HG03045 (cell line): Measurements from ENCODE around the gene CCDC97.

ENCODE experiments used
- ATAC-seq: cut with Tn5 transposase; IDR thresholded peaks from one replicate; pipeline ENCODE4 v1.9.1; 2021; ENCODE audit warnings: mild to moderate bottlenecking, moderate library complexity; ENCODE audit not compliant: unreplicated experiment

The CCDC97 gene

DNA sequence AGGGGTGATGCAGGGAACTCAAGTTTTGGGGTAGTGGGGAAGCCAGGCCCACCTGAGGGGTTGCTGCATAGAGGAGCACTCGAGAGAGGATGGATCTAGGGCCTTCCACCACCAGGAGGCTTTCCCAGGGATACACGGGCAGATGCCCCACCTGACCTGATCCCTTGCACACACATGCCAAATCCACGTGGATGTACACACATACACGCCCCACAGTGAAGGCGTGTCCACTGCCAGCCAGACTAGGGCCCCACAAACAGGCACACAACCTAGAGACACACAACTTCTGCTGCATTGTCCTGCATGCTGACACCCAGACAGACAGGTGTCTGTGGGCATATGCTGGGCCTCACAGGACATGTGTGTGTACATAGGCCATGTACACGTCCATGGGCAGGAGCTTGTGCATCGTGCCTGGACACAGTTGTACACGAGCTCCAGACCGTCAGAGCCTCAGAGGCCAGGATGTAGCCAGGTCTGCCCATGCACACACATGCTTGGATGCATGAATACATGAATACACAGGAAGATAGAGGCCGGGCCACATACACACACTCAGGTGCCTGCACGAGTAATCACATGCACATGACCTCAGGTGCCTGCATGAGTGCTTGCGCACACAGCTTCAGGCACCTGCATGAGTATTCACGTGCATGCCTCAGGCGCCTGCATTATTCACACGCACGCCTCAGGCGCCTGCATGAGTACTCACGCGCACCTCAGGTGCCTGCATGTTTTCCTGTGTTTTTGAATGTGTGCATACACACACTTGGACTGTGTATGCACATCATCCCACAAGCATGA, 8.9 kb downstream of the CCDC97 start:
- ATAC-seq, result no peak

DNA sequence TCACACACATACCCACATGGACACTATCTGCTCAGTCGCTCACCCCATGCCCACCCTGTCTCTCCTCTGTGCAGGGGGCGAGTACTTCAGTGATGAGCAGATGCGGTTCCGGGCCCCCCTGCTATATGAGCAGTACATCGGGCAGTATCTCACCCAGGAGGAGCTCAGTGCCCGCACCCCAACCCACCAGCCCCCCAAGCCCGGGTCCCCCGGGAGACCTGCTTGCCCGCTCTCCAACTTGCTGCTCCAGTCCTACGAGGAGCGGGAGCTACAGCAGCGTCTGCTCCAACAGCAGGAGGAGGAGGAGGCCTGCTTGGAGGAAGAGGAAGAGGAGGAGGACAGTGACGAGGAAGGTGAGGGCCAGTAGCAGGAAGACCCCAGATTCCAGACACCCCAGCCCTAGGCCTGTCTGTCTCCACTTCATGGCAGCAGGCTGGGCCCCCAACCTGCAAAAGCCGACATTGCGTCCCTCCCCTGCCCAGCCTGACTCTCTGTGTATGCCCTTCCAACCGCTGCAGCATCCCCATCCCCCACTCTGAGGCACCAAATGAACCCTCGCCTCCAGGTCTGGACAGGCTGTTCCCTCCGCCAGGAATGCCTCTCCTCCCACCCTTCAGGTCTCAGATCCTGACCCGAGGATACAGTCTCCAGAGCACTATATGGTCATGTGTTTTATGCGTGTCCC, 9.7 kb downstream of the CCDC97 start:
- ATAC-seq, result no peak

DNA sequence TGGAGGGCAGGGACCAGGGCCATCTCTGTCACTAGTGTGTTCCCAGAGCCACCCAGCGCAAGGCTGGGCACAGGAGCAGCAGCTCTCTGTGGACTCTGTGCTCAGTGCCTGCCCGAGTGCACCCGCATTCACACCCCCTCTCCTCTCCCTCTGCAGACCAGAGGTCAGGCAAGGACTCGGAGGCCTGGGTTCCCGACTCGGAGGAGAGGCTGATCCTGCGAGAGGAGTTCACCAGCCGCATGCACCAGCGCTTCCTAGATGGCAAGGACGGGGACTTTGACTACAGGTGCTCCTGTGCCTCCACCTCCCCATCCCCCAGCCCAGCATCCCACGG, 10.2 kb downstream of the CCDC97 start:
- ATAC-seq, result no peak

DNA sequence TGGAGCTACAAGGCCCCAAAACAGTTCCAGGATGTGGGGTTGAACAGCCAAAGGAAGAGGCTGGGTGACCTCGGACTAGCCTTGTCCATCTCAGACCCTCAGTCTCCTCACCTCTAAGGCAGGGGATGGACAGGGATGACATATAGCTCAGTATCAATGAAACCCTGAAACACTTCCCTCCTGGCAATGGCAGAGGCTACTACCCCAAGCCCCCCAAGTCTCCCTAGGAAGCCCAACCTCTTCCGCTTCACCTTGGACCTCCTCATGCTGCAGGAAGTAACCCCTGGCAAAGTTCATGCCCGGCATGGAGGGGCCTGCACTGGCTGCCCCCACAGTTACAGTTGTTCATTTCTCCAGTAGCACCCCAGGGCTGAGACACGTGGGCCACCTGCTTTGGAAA, 10.6 kb downstream of the CCDC97 start:
- ATAC-seq, result no peak

GRCh38 chr19:41321204-41321599, 11.2 kb downstream of the CCDC97 start:
- ATAC-seq, result no peak

DNA sequence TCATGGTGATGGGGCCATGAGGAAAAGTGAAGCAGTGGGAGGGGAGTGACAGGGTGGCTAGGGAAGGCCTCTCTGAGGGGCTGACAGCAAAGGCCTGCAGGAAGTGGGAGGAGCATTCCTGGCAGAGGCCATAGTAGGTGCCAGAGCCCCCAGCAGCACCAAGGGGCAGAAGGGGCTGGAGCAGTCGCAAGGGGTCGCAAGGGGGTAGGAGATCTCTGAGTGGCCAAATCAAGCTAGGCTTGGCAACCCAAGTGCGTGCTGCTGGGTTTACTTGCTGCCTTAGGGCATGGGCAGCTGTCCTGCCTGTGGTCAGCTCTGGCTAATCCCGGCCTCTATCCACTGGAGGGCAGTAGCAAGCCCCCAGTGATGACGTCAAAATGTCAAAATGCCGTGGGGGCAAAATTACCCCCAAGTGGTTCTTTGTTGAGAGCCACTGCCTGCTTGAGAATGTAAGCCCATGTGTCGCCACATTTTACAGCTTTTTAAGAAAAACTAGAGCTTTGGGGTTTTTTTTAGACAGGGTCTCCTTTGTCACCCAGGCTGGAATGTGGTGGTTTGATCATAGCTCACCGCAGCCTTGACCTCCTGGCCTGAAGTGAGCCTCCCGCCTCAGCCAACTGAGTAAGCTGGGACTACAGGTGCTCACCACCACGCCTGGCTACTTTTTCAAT, 11.8 kb downstream of the CCDC97 start:
- ATAC-seq, result no peak

GRCh38 chr19:41322451-41322850, 12.5 kb downstream of the CCDC97 start:
- ATAC-seq, result no peak

- no peak for ATAC-seq
Measured at GRCh38 chr19:41323023-41323422, 13.1 kb downstream of the CCDC97 start.

DNA sequence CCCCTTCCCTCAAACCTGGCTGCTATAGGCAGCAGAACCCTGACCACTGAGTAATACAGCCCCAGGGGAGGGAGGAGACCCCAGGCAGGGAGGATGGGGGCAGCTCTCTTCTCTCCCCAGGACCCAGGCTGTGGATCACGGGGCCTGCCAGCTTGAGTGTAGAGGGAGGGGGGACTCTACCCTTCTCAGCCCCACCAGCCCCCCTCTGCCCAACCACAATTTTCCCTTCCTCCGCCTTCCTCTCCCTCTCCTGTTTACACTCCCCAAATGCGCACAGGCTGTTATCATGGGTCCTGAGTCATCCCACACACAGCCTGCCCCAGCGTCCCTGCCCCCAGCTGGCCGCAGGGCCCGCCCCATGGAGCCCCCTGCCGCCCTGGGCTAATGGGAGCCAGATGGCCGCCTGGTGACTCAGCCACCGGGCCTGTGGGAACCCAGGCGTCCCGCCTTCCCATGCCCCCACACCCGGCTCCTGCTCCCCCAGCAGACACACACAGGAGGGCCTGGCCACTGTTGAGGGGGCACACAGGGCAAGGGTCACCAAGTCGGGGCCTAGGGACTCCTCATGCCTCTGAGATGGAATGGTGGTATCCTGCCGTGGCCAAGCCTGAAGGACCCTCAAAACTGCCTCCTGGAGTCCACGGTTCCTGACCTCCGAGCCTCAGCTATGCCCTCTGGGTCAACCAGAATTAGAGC, 13.6 kb downstream of the CCDC97 start:
- ATAC-seq, result no peak

DNA sequence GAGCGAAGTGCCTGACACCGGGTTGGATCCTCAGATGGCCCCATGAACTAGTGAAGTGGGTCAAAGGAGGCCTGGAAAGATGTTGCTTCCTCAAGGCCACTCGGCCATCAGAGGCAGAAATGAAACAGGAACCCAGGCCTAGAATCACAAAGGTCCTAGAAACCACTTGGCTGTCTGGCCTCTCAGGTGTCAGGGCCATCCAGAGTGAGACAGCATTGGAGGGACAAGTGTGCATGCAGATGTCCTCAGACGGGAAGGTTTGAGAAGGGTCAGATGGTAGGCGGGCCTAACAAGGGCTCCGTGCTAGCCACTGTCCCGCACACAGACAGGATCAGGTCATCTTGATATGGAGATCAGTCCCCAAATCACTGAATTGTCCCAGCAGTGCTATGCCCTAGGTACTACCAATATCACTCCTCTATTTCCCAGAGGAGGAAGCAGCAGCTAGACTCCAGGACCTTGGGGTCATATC, 14.3 kb downstream of the CCDC97 start:
- ATAC-seq, result no peak

DNA sequence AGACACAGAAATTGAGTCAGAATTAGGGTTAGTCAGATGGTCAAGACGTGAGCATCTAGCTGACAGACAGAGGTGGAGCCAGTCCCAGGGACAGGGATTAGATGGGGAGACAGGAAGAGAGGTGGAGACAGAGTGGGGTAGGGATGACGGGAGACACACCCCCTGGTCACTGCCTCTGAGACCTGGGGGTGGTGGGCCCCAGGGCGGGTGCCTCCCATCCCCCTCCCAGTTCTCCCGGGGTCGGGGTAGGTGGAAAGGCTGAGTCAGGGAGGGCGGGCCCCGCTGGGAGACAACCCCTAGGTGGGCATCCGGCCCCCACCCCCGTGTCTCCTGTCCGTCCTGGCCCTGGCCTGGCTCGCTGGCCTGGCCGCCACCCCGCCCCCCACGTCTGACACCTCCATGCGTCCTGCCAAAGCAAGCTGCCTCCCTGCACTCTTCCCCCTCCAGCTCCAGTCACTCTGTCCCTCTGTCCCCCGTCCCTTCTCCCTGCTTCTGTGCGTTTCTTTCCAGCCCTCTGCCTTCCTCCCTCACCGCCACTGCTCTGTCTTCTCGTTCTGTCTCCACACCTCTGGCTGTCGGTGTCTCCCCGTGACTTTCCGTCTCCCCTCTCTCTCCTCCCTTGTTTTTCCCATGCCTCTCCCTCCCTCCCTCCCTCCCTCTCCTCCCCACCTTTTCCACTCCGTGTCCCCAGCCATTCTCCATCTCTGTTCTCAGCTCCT, 15.1 kb downstream of the CCDC97 start:
- no peak for ATAC-seq

- no peak for ATAC-seq
Measured at GRCh38 chr19:41325640-41325946, 15.6 kb downstream of the CCDC97 start.

- ATAC-seq, result no peak
Measured at GRCh38 chr19:41325947-41326706, 16.2 kb downstream of the CCDC97 start.

DNA sequence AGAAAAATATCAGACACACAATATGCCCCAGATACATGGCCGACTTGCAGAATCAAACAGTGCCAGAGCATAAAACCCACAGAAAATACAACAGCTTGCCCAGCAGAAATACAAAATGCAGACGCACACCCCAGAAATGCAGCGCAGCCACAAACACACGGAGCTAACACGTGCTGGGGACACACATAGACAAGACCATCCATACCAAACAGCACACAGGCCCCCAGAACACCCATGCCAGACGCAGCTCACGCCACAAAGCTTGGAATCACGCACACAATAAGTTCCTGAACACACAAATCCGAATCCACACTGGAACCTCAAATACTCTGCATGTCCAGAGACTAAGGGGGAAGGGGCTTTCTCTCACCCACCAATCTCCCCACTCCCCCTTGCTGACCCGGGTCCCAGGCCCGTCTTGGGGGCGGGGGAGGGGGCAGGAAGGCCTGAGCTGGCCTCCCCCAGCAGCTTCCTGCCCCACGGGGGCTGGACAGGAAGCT, 17.2 kb downstream of the CCDC97 start:
- peak; percentile 2 for ATAC-seq

GRCh38 chr19:41327576-41328156, 17.7 kb downstream of the CCDC97 start:
- peak; percentile 62 for ATAC-seq

DNA sequence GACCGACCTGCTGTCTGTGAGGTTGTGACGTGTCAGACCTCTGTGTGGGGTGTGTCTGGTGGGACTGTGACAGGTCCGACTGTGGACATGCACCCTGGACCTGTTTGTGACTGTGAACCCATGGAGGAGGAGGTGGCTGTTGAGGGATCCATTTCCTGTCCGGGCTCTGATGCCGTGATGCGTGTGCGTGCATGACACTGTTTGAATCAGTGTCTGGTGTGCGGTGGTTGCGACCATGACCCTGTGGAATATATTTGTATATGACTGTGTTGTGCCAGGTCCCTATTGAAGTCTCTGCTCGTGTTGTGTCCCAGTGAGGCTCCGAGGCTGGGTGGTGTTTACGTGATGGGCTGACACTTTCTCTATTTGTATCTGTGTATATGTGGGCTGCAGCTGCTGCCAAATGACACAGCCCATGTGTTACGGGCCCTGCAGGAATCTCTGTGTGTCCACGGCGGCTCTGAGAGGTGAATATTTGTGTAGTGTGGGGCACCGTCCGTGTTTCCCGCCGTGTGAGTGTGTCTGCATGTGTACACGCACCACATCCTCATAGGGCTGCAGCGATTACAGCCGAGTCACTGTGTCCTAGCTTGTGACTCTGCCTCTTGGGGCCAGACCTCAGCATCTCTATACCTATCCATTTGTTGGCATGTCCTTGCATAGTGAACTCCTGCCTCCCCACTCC, 18.3 kb downstream of the CCDC97 start:
- no peak for ATAC-seq

DNA sequence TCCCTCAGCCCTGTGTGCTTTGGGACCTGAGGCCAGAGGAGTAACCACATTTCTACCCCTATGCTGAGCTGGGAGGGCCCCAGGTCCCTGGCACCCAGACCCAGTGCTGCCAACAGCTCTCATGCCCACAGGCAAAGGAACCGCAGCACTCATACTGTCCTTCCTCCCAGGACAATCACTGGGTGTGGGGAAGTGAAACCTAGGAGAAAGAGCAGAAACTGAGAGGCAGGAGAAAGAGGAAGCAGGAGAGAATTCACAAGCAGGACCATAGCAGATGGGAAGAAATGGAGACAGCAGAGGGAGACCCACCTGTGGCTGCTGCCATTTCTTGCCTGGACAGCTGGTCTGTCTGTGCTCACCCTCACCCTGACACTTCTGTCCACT, 18.9 kb downstream of the CCDC97 start:
- no peak for ATAC-seq

DNA sequence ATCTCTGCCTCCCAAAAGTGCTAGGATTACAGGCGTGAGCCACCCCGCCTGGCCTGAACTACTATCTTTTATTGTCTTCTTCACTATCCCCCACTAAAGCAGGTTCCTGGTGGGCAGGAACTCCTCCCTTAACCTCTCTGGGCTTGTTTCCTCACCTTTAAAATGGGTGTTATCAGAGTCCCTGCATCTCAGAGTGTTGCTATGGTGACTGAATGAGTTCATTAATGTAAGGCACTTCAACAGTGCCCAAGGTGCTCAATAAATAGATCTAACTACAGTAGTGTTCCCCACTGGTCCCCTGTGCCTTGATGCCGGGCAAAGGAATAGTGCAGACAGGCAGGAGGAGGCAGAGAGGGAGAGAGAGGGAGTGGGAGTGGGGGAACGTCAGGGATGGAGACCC, 20.5 kb downstream of the CCDC97 start:
- ATAC-seq, result no peak
